ENCODE results near the gene GAK.

GAK gene

DNA sequence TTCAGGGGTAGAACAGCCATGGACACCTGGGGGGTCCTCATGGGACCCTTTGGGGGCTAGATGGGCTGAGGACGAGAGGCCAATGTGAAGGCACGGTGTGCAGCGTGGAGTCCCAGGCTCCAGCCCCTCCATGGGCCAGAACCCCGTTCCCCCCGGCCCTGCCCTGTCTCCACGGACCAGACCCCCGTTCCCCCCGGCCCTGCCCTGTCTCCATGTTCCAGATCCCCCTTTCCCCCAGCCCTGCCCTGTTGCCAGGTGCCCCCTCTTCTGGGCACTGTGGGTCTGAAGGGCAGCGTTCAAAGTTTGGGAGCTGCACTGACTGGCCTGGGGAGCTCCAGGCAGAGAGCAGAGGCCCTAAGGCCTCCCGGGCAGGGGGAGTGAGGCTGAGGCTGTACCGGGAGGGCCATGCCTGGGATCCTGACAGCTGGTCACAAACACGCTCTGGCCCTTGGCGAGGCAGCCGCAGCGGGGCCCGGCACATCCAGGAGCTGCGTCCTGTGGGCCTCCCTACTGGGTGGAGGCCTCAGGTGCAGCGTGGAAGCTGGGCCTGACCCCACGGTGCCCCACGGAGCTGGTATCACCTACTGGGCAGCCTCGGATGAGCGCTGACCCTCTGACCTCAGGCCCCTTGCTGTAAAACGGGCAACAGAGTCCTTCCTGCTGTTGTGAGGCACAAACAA lies 32.4 kb upstream of the GAK start:
- no peak for DNase-seq

DNA sequence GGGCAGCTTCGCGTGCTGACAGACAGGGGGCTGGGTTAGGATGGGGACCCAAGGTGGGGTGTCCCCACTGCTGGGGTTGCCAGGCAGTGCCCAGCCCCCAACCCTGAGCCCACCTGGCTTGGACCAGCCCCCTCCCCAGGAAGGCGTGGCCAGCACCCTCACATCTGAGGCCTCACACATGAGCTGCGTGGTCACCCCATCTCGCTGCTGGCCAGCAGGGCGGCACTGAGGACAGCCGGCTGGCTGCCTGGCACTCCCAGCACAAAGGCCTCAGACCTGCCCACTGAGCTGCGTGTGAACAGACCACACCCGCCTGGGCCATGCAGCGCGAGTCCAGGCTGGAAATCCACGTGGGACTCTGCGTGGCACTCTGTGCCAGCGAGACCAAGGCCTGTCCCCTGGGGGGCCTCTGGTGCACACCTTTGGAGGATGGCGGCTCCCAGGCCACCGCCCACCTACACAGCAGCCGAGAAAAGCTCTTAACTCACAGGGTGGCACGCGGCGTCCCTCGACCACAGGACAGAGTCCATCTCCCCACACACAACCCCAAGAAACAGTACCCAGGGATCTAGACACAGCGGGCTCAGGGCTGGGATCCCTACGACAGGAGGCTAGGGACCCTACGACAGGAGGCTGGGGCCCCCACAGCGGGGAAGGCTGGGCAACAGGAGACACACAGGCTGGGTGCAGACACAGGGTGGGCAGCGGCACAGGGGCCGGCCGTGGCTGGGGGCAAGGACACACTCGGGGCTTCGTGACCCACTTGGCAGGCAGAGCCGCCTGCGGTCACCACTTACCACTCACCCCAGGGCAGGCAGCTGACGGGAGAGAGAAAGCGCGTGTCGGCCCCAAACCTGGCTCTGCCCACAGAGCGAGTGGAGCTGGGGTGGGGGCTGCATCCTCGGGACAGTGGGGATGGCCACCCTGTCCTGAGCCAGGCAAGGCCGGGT lies 31.4 kb upstream of the GAK start:
- DNase-seq: no peak

DNA sequence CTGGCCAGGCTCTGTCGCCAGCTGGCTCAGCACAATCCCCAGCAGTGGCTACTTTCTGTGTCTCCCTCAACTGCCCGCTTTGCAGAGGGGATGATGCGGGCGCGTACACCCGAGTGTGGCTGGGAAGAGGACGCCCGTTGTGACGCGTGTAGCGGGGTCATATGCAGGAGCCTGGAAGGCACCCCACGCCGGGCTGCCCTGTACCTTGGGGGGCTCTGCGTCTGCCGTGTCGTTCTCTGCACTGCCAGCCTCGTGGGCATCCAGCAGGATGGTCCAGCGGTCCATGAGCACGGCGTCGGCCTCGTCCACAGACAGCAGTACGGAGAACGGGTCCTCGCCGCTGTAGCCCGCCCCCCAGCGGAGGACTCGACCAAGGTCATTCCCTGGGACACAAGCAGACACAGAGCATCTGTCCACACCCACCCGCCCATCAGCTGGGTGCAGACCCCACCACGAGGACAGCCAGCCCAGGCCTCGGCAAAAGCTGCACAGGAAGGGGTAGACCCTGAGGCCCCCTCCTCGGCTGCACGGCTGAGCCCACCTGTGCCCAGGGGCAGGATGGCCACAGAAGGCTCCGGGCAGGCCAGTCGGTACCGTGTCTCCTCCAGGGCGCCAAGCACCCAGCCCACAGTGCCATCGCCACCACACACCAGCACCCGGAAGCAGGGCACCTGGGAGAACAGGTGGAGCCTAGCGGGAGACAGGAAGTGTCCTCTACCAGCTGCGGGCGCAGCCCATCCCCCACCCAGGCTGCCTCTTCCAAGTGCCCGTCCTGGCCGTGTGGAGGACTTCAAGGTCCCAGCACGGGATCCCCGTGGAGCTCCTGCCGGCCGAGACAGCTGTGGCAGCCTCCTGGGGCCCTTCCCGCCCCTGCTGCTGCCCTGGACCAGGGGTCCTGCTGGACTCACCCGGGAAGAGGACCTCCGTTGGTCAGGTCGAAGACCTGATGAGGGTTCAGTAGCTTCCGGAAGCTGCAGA lies 30.4 kb upstream of the GAK start:
- no peak for DNase-seq

DNA sequence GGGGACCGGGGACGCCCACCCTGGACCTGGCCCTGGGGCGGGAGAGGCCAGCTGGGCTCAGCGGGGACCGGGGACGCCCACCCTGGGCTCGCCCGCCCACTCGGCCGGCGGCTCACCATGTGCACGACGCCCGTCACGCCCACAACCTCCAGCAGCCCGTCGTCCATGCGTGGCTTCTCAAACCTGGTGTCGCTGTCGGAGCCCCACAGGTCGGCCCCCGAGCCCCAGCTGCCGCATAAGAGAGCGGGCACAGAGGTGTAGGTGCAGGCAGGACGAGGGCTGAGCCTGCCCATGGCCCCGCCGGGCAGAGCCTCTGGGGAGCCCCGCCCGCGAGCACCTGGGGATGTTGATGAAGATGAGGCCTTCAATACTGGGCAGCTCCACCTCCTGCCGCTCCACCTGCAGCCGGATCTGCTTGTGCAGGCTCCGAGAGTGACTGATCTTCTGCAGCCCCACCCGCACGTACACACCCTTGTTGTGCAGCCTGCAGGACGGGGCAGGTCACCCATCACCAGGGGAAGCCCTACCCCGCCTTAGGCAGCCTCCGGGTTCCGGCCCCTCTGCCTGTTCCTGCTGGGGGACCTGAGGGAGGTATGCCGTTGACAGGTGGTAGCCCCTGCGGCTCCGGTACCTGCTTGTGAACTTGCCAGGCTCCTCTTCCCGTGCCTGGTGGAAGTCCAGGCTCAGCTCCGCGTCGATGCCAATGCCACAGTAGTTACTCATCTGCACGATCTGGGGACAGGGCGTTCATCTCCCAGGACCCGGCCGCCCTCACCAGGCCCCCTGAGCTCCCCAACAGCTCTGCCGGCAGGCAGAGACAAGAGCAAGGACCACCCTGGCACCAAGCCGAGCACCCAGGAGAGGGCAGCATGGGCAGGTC lies 29.5 kb upstream of the GAK start:
- no peak for DNase-seq

DNA sequence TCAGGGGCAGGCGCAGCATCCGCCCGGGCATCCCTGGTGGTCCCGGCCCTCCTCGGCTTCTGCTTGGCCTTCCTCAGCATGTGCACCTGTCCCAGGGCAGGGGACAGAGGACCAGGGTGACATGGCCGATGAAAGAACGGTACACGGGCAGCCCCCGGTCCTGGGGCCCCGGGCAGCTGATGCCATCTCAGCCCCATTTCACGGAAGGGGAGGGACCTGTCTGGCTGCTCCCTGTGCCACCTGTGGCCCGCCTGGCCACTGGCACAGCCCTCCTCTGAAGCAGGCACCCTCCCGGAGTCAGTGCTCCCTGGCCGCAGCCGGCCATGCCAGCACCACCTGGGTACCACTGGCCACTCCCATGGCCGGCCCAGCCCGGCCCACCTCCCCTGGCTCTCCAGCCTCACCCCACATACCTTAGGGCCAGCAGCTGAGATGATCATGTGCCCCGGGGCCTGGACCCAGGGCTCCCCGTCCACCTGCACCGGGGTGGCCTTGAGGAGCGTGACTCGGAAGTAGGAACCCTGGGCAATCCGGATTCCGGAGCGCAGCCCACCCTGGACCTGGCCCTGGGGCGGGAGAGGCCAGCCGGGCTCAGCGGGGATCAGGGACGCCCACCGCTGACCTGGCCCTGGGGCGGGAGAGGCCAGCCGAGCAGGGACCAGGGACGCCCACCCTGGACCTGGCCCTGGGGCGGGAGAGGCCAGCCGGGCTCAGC lies 28.7 kb upstream of the GAK start:
- DNase-seq: no peak

DNA sequence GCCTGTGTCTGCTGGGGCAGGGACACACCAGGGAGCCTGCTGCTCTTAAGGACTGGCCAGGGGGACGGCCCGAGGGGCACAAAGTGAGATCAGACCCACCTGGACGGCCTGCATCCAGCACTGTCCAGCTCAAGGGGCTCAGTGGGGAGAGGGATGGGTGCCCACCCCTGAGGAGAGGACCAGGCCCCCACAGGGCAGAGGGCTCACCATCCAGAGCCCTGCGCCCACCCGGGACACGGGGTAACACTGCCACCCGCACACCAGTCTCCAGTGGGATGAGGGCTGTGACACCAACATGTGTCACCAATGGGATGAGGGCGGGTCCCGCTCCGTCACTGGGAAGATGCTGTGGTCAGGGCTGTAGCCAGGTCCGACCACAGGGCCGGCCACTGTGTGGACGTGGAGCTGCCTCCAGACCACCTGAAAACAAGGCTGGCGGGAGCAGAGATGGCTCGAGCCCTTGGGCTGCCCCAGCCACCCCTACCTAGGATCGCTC lies 28.1 kb upstream of the GAK start:
- no peak for DNase-seq

DNA sequence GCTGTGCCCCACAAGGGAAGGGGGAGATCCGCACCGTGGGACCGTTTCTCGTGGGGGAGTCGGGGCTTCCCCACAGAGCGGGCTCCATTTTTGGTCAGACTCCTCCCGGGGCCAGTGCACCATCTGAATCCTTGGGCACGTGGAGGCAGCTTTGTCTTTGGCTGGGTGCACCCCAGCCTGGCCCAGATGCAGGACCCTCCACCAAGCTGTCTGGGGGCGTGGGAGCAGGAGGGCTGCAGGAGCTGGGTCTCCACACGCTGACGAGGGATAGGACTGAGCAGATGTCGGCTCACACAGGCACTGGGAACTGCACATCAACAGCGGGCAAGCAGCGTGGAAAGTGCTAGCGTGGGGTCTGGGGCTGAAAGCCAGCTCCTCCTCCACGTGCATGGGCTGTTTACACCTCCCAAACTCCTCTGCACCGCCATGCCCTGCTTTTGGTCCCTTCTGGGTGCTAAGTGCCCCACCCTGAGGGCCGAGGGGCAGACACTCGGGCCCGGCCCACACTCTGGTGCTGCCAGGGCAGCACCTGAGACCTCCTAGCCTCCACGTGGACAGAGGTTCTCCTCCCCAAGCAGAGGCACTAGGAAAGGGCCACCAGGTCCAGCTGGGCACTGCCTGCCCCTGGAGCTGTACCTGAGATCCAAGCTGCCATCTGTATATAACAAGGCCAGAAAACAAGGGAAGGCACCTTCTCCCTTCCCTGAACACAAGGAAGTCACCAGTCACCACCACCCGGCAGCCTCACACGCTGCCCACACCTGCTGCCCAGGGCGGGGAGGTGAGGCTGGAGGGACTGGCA lies 27.4 kb upstream of the GAK start:
- no peak for DNase-seq

DNA sequence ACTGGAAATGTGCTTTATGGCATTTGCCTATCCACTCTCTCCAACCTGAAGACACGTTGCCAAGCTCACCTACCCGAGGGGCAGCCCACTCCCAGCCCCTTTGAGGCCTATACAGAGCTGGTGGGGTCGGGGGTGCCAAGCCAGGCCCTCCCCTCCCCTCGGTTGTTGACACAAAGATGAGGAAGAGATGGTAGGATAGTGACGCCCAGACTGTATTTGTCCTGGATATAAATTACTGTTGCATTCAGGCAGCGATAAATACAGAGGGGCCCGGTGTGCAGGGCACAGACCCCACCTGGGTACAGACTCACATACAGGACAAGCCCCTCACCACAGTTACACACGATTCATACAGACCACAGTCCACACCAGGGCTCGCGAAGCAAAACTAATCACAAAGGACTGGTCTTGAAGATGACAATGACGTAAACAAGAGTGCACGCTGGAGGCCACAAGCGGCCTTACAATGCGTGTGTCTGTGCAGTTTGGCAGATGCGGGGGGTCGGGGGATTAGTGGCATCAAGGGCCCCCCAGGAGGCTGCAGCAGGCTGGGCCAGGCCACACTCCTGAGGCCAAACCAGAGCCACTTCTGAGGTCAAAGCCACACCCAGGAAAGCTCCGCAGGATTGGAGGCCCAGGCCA lies 26.7 kb upstream of the GAK start:
- no peak for DNase-seq

DNA sequence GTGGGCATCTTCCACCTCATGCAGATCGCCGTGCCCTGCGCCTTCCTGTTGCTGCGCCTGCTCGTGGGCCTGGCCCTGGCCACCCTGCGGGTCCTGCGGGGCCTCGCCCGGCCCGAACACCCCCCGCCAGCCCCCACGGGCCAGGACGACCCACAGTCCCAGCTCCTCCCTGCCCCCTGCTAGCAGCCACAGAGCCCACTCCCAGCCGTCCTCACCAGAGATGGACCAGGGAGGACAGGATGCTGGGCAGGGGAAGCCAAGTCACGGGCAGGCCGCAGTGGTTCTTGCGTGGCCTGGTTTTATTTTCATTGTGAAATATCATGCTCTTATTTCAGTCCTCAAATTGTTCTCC lies 26.2 kb upstream of the GAK start:
- DNase-seq: no peak

DNA sequence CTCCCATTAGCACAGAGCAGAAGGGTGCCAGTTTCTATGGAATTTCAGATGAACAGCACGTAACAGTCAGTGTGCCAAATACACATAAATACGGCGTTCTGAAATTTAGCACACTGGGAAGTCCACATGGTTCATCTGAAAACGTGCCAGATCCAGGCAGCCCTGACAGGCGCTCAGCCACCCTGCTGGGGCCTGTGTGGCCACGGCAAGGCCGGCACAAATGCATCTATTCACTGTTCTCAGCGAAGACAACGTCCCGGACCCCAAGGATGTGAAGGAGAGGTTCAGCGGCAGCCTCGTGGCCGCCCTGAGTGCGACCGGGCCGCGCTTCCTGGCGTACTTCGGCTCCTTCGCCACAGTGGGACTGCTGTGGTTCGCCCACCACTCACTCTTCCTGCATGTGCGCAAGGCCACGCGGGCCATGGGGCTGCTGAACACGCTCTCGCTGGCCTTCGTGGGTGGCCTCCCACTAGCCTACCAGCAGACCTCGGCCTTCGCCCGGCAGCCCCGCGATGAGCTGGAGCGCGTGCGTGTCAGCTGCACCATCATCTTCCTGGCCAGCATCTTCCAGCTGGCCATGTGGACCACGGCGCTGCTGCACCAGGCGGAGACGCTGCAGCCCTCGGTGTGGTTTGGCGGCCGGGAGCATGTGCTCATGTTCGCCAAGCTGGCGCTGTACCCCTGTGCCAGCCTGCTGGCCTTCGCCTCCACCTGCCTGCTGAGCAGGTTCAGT lies 25.6 kb upstream of the GAK start:
- no peak for DNase-seq

DNA sequence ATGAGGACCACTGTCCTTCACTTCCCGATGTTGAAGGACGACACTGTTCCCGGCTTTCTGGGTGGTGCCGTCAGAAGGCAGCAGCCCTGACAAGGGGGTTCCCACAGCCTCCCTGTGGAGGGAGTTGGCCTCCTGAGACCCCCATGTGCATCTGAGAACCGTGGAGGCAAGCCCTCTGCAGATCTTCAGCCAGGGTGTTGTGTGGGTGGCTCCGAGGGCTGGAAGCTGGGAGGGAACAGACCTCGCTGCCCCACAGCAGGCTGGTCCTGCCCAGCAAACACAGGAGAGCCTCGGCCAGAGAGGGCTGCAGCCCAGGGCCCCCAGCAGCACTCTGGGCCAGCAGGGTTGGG lies 25.1 kb upstream of the GAK start:
- DNase-seq: no peak

DNA sequence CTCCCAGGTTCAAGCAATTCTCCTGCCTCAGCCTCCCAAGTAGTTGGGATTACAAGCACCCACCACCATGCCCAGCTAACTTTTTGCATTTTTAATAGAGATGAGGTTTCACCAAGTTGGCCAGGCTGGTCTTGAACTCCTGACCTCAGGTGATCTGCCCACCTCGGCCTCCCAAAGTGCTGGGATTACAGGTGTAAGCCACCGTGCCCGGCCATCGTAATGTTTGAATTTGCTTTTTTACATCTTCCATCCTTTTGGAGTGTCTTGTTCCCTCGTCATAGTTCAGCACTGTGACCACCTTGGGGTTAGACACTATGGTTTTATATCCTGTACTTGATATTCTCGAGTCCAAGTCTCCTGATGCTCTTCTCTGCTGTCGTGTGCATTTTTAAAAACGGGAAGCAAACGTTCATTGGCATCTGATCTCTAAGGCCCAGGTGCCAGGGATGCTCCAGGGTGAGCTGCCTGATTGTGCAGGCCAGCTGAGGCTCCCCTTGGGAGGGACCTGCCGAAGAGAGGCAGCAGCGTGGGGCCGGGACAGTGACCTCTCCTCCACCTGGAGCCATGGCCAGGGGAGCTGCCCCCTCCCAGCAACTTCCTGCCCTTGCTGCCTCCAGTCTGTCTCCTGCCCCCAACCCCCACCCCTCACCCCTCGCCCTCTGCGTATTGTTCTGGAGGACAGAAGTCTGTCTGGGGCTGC lies 24.6 kb upstream of the GAK start:
- no peak for DNase-seq

DNA sequence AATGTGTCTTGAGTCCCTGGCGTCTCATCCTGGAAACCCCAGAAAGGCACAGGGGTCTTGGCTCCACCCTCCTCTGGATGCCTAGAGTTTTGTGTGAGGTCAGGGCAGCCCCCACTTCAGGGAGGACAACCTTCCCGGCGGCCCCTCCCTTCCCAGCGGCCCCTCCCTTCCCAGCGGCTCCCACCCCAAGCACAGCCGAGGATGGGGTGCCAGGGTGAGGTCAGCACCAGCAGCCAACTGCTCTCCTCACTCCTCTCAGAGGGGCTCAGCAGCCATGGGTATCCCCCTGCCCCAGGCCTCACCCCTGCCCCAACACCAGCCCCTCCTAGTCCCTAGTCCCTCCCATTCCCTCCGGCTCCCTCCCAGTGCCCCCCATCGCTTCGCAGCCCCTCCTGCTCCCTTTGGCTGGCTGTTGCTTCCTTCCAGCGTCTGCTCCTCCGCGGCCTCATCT lies 23.8 kb upstream of the GAK start:
- no peak for DNase-seq

DNA sequence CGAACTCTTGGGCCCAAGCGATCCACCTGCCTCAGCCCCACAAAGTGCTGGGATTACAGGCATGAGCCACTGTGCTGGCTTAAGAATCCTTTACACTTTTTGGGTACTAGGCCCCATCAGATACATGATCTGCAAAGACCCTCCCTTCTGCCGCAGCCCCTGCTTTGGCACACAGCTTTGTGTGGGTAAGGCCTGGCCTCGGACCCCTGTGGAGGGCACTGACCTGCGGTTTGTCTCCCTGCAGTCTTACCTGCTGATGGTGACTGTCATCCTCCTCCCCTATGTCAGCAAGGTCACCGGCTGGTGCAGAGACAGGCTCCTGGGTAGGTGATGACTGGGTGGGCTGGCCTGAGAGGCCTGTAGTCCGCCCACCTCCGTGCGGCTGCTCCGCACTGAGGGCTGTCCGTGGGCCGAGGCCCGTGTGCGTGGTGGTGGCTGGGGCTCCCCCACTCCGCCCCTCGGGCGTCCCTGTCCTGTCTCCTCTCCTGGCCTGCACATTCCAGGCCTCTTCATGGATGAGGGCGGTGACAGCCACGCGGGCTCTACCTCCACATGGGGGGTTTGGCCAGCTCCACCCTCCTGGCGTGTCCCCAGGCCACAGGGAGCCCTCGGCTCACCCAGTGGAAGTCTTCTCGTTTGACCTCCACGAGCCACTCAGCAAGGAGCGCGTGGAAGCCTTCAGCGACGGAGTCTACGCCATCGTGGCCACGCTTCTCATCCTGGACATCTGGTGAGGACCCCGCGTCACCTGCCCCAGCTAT lies 23.2 kb upstream of the GAK start:
- DNase-seq: no peak

DNA sequence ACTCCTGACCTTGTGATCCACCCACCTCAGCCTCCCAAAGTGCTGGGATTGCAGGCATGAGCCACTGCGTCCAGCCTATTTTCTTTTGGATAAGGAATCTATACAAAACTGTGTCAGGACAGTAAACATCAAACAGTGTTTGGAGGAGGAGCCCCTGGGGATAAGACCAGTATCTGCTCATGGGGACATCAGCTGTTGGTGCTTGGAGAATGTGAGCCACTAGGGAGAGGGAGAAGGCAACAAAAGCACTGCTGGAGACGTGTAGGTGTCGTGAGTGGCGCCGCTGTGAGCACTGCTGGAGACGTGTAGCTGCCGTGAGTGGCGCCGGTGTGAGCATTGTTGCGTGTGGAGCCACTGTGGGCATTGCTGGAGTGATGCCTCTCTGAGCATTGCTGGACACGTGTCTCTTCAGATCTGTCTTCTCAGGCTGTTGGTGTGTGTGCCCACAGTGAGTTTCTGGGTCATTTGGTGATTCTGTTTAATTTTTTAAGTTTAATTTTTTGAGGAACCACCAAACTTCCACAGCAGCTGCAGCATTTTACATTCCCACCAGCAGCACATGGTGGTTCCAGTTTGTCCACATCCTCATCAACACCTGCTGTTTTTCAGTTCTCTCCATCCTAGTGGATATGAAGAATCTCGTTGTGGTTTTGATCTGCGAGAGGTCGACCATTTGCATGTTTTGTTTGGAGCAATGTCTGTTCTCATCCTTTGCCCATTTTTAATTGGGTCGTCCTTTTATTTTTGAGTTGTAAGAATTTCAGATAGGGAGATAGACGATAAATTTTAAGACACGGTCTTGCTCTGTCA lies 22.3 kb upstream of the GAK start:
- DNase-seq: no peak

DNA sequence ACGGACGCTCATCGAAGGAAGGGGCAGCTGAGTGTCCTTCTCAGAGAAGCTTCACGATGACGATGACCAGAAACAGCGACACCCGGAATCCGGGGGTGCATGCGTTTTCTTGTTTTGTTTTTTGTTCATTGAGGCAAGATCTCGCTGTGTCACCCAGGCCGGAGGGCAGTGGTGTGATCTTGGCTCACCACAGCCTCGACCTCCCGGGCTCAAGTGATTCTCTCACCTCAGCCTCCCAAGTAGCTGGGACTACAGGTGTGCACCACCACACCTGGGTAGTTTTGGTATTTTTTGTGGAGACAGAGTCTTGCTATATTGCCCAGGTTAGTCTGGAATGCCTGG lies 21.4 kb upstream of the GAK start:
- DNase-seq: no peak
